ENCODE data around the gene ZNF207. TPM values are rescaled to one million over a fixed set of nuclear protein-coding genes. Genes with fewer than 3 reads are reported as not detected.

ZNF207 gene
- total and polyA plus RNA-seq, 10 of the 15 experiments (the other 5 are each of a cell fraction or from before 2014, with no cell fraction given): 156 to 348 (median 205) TPM

GRCh38 chr17:32356378-32356743 is 6.4 kb downstream of the ZNF207 start (continued):
- TF ChIP-seq BCL11A (IDR thresholded peaks at IDR 0.05; ENCODE audit: low read depth, low read length) (no peak), SUPT20H (IDR thresholded peaks at IDR 0.05; ENCODE audit: borderline replicate concordance, control insufficient read depth, low read depth, low read length) (no peak), PBX3 (IDR thresholded peaks at IDR 0.05; ENCODE audit: insufficient replicate concordance, low read depth, low read length) (no peak)

GRCh38 chr17:32356750-32357149 is 6.8 kb downstream of the ZNF207 start:
- WGBS (ENCODE audit: insufficient coverage, insufficient replicate concordance, low lambda C conversion rate, missing lambda C conversion rate): 70% methylated on average over 5 of the region's 5 CpGs
- Histone ChIP-seq H3K4me2 (ENCODE audit: control insufficient read depth, insufficient read depth) (no peak overlapping the region), H3K9me3 (replicated peaks; ENCODE audit: control insufficient read depth, insufficient read depth, low read length) (no peaks in the 10 kb centered on the region), H2AFZ (ENCODE audit: control insufficient read depth, low read depth, low read length) (no peak overlapping the region), H4K20me1 (ENCODE audit: control insufficient read depth, insufficient read depth) (peaks cover 13% of the 10 kb centered on the region), H3K4me1 (ENCODE audit: control insufficient read depth, insufficient read depth, low read length) (peaks cover 10% of the 10 kb centered on the region; the same call in 1 of the 2 replicates), H3K27me3 (replicated peaks in 1 of 2; ENCODE audit: control insufficient read depth in 2 of 2, insufficient read depth in 2 of 2, low read length in 1 of 2) (no peaks in the 10 kb centered on the region), H3K4me3 (peak overlapping the region; percentile 59), H3K79me2 (ENCODE audit: control insufficient read depth, insufficient read depth, low read length) (peaks cover 81% of the 10 kb centered on the region), H3K27ac (ENCODE audit: control insufficient read depth, insufficient read depth) (no peak overlapping the region), H3K36me3 (ENCODE audit: control insufficient read depth in 2 of 2, insufficient read depth in 2 of 2, low read length in 1 of 2) (peaks cover 14 to 44% of the 10 kb centered on the region in 2 experiments), H3K9ac (ENCODE audit: control insufficient read depth, insufficient read depth, low read length) (no peak overlapping the region)
- CTCF ChIA-PET: no interaction called here
- intact Hi-C loops (cut with micrococcal nuclease; ENCODE audit: unreplicated experiment): no loop called here
- ATAC-seq (peak; percentile 10; the same call in 1 of the 3 replicates), FAIRE-seq (no peak), DNase-seq (ENCODE audit: low read depth, low spot score) (no peak)
- in situ Hi-C loops (cut with MboI): no loop called here
- POLR2A ChIA-PET: interaction anchor here (1.8 kb wide), 1 partner anchor 17 kb away, joined by 6 read pairs; no protein-coding TSS in a partner anchor
- RAD21 ChIA-PET (ENCODE audit: unreplicated experiment): no interaction called here
- SMC1A ChIA-PET (ENCODE audit: uncharacterized antibody, unreplicated experiment): interaction anchor here (1.0 kb wide), 1 partner anchor 17 kb away, joined by 3 read pairs; no protein-coding TSS in a partner anchor
- BruUV-seq (replicated peaks): no TSS peak
- TF ChIP-seq RELA (IDR thresholded peaks at IDR 0.05; ENCODE audit: borderline replicate concordance, partially characterized antibody) (no peak), RFX5 (IDR thresholded peaks at IDR 0.05; ENCODE audit: low read depth, low read length) (no peak), HSF1 (IDR thresholded peaks at IDR 0.05; ENCODE audit: low read depth, low read length) (no peak), E2F8 (IDR thresholded peaks at IDR 0.05; ENCODE audit: low read depth, partially characterized antibody) (no peak), ZBTB4 (CRISPR knock-in tag; IDR thresholded peaks at IDR 0.05) (no peak), IKZF2 (IDR thresholded peaks at IDR 0.05) (no peak)
